Measurements from ENCODE around the gene CD48. TPM values are rescaled to one million over a fixed set of nuclear protein-coding genes. Genes with fewer than 3 reads are reported as not detected.

The CD48 gene
- total and polyA plus RNA-seq, 3 experiments from 2014 or later, result 224 to 250 (median 234) TPM

DNA sequence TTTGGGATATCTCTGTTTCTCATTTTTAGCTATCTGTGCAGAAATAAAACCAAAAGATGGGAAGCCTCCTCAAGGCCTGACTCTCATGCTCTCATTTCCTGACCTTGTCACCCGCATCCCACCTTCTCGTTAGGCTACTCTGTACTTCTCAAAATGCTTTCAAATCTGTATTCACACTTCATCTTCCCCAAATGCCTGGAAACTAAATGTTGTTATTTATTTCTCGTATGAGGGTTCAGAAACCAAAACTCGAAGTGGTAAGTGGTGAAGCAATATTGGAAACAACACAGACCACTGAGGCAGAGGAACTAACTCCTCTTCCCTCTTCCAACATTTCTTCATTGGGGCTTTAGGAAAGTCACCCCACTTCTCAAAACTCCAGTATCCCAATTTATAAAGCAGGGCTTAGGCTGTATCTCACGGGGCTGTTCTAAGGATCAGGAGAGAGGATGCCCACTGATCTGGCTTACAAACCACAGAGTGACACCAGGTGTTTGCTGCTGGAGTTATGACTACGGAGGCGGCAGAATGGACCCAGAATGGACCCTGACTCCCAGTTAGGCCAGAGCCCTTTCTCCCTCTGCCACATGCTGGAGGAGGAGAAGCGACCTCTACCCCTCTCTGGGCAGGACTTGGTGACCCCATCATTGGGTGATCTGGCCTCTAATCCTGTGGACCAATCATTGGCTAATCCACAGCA lies 31.0 kb upstream of the CD48 start:
- peak overlapping the region; percentile 89 to 98 (median 94) for H3K4me3 Mint-ChIP-seq
- H3K27ac ChIP-seq (ENCODE audit: low read depth, low read length), result peak overlapping the region; percentile 26
- POLR2A ChIA-PET, result interaction anchor here (1.3 kb wide), 1 partner anchor 13 kb away, joined by 3 read pairs; no protein-coding TSS in a partner anchor

DNA sequence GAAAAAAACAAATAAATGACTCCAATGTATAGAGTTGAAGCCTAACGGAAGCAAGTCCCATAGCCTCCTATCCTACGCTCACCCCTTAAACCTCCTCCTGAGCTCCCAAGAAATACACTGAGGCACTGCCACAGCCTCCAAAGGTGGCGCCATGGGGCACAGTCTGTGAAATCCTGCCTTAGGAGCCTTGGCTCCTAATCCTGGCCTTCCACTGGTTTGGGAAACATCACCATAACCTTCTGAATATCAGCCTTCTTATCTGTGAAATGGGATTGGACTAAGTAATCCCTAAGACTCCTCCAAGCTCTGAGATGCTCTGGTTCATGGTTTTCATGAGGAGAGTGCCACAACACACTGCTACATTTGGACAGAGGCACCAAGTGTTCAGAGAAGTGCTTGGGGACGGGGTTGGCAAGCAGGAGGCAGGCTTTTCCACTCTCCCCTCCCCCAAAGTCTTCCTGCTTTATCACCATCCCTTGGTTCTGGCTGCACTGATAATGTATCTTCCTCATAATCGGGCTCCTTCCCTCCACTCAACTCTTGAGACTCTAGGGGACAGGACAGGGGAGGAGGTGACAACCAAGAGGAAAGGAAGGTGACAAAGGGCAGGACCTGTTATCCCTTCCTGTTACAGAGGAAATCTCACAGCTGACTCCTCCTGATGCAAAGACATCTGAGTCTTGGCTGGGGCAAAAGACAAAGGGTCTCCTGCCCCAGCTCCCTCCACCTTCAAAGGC lies 30.2 kb upstream of the CD48 start:
- POLR2A ChIA-PET, result interaction anchor here (1.3 kb wide), 1 partner anchor 13 kb away, joined by 3 read pairs; no protein-coding TSS in a partner anchor
- Histone ChIP-seq H3K4me3 (ENCODE audit: low read length) (peak overlapping the region; percentile 52), H3K9me3 (ENCODE audit: low read length) (no peaks in the 10 kb centered on the region), H3K27ac (ENCODE audit: low read depth, low read length) (peak overlapping the region; percentile 26), H3K27me3 (ENCODE audit: insufficient read depth, low read length, poor library complexity, severe bottlenecking) (no peaks in the 10 kb centered on the region), H3K36me3 (ENCODE audit: insufficient read depth, low read length) (no peaks in the 10 kb centered on the region), H3K4me1 (ENCODE audit: insufficient read depth, low read length) (peaks cover 57% of the 10 kb centered on the region)
- Mint-ChIP-seq H3K9me3 (peaks cover 4 to 16% (median 12%) of the 10 kb centered on the region in 5 donors), H3K27me3 (no peaks in the 10 kb centered on the region), H3K4me1 (peaks cover 86 to 89% (median 86%) of the 10 kb centered on the region in 3 donors), H3K4me3 (peak overlapping the region; percentile 89 to 98 (median 94)), H3K36me3 (peaks cover 4 to 30% (median 4%) of the 10 kb centered on the region in 3 donors), H3K27ac (peak overlapping the region; percentile 86 to 98 (median 91))
- CTCF ChIA-PET, result interaction anchor here (1.1 to 8.4 kb wide), 5 partner anchors 14 to 61 kb away, joined by 3 to 66 read pairs (median 4); no protein-coding TSS in a partner anchor
- DNase-seq, result no peak

More for the DNA sequence above, 31.0 kb upstream of the CD48 start:
- H3K4me1 ChIP-seq (ENCODE audit: insufficient read depth, low read length), result peaks cover 62% of the 10 kb centered on the region
- CTCF ChIA-PET, result interaction anchor here (1.1 to 8.4 kb wide), 5 partner anchors 13 to 61 kb away, joined by 3 to 66 read pairs (median 4); no protein-coding TSS in a partner anchor
- H3K36me3 ChIP-seq (ENCODE audit: insufficient read depth, low read length), result no peaks in the 10 kb centered on the region
- no peaks in the 10 kb centered on the region for H3K27me3 ChIP-seq (ENCODE audit: insufficient read depth, low read length, poor library complexity, severe bottlenecking)
- no peak for DNase-seq
- H3K9me3 Mint-ChIP-seq, result peaks cover 4 to 8% (median 6%) of the 10 kb centered on the region in 5 donors
- H3K27me3 Mint-ChIP-seq, result no peaks in the 10 kb centered on the region
- peaks cover 91 to 97% (median 93%) of the 10 kb centered on the region in 3 donors for H3K4me1 Mint-ChIP-seq
- H3K9me3 ChIP-seq (ENCODE audit: low read length), result no peaks in the 10 kb centered on the region
- H3K27ac Mint-ChIP-seq, result peak overlapping the region; percentile 86 to 98 (median 91)
- H3K36me3 Mint-ChIP-seq, result peaks cover 0 to 27% (median 4%) of the 10 kb centered on the region in 3 donors
- H3K4me3 ChIP-seq (ENCODE audit: low read length), result peak overlapping the region; percentile 52

DNA sequence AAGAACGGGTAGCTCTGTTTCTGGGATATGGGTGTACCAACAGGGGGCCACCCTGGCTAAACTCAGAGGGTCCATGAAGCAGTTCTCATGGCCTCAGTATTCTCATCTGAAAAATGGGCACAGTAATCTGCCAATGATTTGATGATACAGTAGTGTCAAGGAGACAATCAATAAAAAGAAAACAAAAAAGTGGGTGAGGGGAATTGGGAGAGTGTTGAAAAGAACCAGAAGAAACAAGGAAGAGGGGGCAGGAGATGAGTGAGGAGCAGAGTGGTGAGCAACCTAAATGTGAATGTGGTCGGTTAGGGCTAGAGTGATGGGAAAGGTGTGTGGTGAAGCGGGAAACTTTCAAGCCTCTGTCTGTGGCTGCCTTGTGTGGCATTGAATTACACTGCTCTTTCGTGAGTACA lies 29.5 kb upstream of the CD48 start:
- no peaks in the 10 kb centered on the region for H3K27me3 Mint-ChIP-seq
- POLR2A ChIA-PET, result no interaction called here
- peaks cover 9 to 23% (median 19%) of the 10 kb centered on the region in 5 donors for H3K9me3 Mint-ChIP-seq
- no peaks in the 10 kb centered on the region for H3K27me3 ChIP-seq (ENCODE audit: insufficient read depth, low read length, poor library complexity, severe bottlenecking)
- peak overlapping the region; percentile 89 to 98 (median 94) for H3K4me3 Mint-ChIP-seq
- peak overlapping the region; percentile 52 for H3K4me3 ChIP-seq (ENCODE audit: low read length)
- peak overlapping the region; percentile 86 to 98 (median 90) for H3K27ac Mint-ChIP-seq
- H3K4me1 ChIP-seq (ENCODE audit: insufficient read depth, low read length), result peaks cover 50% of the 10 kb centered on the region
- no peak for DNase-seq
- CTCF ChIA-PET, result interaction anchor here (0.9 to 8.4 kb wide), 6 partner anchors 14 to 60 kb away, joined by 3 to 66 read pairs (median 4); no protein-coding TSS in a partner anchor
- H3K4me1 Mint-ChIP-seq, result peaks cover 80 to 82% (median 80%) of the 10 kb centered on the region in 3 donors
- H3K9me3 ChIP-seq (ENCODE audit: low read length), result no peaks in the 10 kb centered on the region
- H3K36me3 Mint-ChIP-seq, result peaks cover 2 to 33% (median 10%) of the 10 kb centered on the region in 3 donors
- no peaks in the 10 kb centered on the region for H3K36me3 ChIP-seq (ENCODE audit: insufficient read depth, low read length)
- peak overlapping the region; percentile 51 for H3K27ac ChIP-seq (ENCODE audit: low read depth, low read length)

- Histone ChIP-seq H3K4me3 (ENCODE audit: low read length) (peak overlapping the region; percentile 52), H3K27ac (ENCODE audit: low read depth, low read length) (peak overlapping the region; percentile 54), H3K9me3 (ENCODE audit: low read length) (no peaks in the 10 kb centered on the region), H3K27me3 (ENCODE audit: insufficient read depth, low read length, poor library complexity, severe bottlenecking) (no peaks in the 10 kb centered on the region), H3K4me1 (ENCODE audit: insufficient read depth, low read length) (peaks cover 43% of the 10 kb centered on the region), H3K36me3 (ENCODE audit: insufficient read depth, low read length) (no peaks in the 10 kb centered on the region)
- H3K9me3 Mint-ChIP-seq, result peaks cover 11 to 26% (median 24%) of the 10 kb centered on the region in 5 donors
- H3K4me1 Mint-ChIP-seq, result peaks cover 74 to 75% (median 74%) of the 10 kb centered on the region in 3 donors
- H3K4me3 Mint-ChIP-seq, result peak overlapping the region; percentile 89 to 98 (median 94)
- H3K36me3 Mint-ChIP-seq, result peaks cover 2 to 36% (median 16%) of the 10 kb centered on the region in 3 donors
- H3K27me3 Mint-ChIP-seq, result no peaks in the 10 kb centered on the region
- CTCF ChIA-PET, result interaction anchor here (1.3 to 8.4 kb wide), 4 partner anchors 13 to 29 kb away, joined by 3 to 66 read pairs (median 21); no protein-coding TSS in a partner anchor
- POLR2A ChIA-PET, result no interaction called here
- peak overlapping the region; percentile 86 to 98 (median 90) for H3K27ac Mint-ChIP-seq
- no peak for DNase-seq
Measured at GRCh38 chr1:160740133-160740688, 28.6 kb upstream of the CD48 start.

DNA sequence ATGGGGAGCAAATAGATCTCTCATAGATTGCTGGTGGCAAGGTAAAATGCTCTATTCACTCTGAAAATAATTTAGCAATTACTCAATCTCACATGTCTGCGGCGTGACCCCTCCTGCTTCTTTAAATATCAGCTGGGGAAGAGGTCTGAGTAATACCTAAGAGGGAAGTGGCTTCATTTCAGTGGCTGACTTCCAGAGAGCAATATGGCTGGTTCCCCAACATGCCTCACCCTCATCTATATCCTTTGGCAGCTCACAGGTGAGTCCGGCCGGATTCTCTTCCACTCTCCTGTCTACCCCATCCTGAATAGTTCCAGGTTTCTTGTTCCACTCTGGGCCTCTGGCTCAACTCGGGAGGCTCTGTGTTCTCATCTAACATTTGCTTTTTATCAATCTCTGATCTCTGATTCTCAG lies 27.5 kb upstream of the CD48 start, which contains the start of gene SLAMF7:
TSS of gene SLAMF7 (plus strand) at position 150 of the 414 bp plus-strand sequence. CDS start at position 205, 55 bp downstream.
- Histone ChIP-seq H3K4me1 (ENCODE audit: insufficient read depth, low read length) (peaks cover 37% of the 10 kb centered on the region), H3K9me3 (ENCODE audit: low read length) (no peaks in the 10 kb centered on the region), H3K4me3 (ENCODE audit: low read length) (peak within 1 kb of the TSS; percentile 63), H3K27me3 (ENCODE audit: insufficient read depth, low read length, poor library complexity, severe bottlenecking) (no peaks in the 10 kb centered on the region), H3K27ac (ENCODE audit: low read depth, low read length) (peak within 1 kb of the TSS; percentile 54), H3K36me3 (ENCODE audit: insufficient read depth, low read length) (no peaks in the 10 kb centered on the region)
- peak within 1 kb of the TSS; percentile 89 to 98 (median 94) for H3K4me3 Mint-ChIP-seq
- POLR2A ChIA-PET, result interaction anchor here (0.8 to 1.3 kb wide), 3 partner anchors 11 to 27 kb away, joined by 3 to 5 read pairs (median 4); no protein-coding TSS in a partner anchor
- H3K4me1 Mint-ChIP-seq, result peaks cover 69 to 73% (median 69%) of the 10 kb centered on the region in 3 donors
- peaks cover 2 to 38% (median 25%) of the 10 kb centered on the region in 3 donors for H3K36me3 Mint-ChIP-seq
- no peaks in the 10 kb centered on the region for H3K27me3 Mint-ChIP-seq
- CTCF ChIA-PET, result interaction anchor here (0.8 to 8.4 kb wide), 5 partner anchors 12 to 59 kb away, joined by 3 to 66 read pairs (median 13); no protein-coding TSS in a partner anchor
- peak within 1 kb of the TSS; percentile 88 to 98 (median 94) for H3K27ac Mint-ChIP-seq
- peaks cover 12 to 32% (median 26%) of the 10 kb centered on the region in 5 donors for H3K9me3 Mint-ChIP-seq
- DNase-seq, result peak in 4 of 5 donors; percentile 31 to 75 (median 46)

- Histone ChIP-seq H3K4me3 (ENCODE audit: low read length) (no peak overlapping the region), H3K4me1 (ENCODE audit: insufficient read depth, low read length) (peaks cover 37% of the 10 kb centered on the region), H3K27ac (ENCODE audit: low read depth, low read length) (no peak overlapping the region), H3K27me3 (ENCODE audit: insufficient read depth, low read length, poor library complexity, severe bottlenecking) (no peaks in the 10 kb centered on the region), H3K9me3 (ENCODE audit: low read length) (no peaks in the 10 kb centered on the region), H3K36me3 (ENCODE audit: insufficient read depth, low read length) (no peaks in the 10 kb centered on the region)
- Mint-ChIP-seq H3K27me3 (no peaks in the 10 kb centered on the region), H3K36me3 (peaks cover 2 to 37% (median 25%) of the 10 kb centered on the region in 3 donors), H3K9me3 (peaks cover 13 to 33% (median 26%) of the 10 kb centered on the region in 5 donors), H3K27ac (peak overlapping the region; percentile 49 to 97 (median 92)), H3K4me1 (peaks cover 69 to 73% (median 70%) of the 10 kb centered on the region in 3 donors), H3K4me3 (peak overlapping the region in 6 of 7 donors; percentile 89 to 98 (median 94))
- POLR2A ChIA-PET, result interaction anchor here (0.6 to 1.3 kb wide), 4 partner anchors 11 to 287 kb away, joined by 3 to 5 read pairs (median 4); no protein-coding TSS in a partner anchor
- CTCF ChIA-PET, result interaction anchor here (0.7 to 8.4 kb wide), 5 partner anchors 11 to 100 kb away, joined by 3 to 66 read pairs (median 13); no protein-coding TSS in a partner anchor
- DNase-seq, result no peak
Measured at GRCh38 chr1:160738271-160738670, 26.6 kb upstream of the CD48 start.

DNA sequence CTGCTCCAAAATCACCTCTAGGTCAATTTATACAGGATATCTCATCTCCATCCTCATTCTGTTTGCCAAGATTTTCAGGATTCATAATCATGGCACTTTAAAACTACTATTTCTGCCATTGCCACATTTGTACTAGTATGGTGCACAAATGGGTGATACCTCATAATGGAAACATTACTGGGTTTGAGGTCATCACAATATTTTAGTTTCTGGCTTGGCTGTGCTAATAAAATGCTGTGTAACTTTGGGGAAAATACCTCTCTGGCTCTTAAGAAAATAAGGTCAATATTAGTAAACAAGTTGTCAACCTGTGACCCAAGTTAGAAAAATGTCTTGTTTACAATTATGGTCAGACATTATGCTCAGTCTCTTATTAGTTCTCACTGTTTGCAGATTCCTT lies 22.7 kb upstream of the CD48 start:
- no peaks in the 10 kb centered on the region for H3K36me3 ChIP-seq (ENCODE audit: insufficient read depth, low read length)
- peaks cover 22% of the 10 kb centered on the region for H3K4me1 ChIP-seq (ENCODE audit: insufficient read depth, low read length)
- H3K9me3 Mint-ChIP-seq, result peaks cover 13 to 33% (median 26%) of the 10 kb centered on the region in 5 donors
- no peaks in the 10 kb centered on the region for H3K27me3 ChIP-seq (ENCODE audit: insufficient read depth, low read length, poor library complexity, severe bottlenecking)
- peaks cover 51 to 55% (median 55%) of the 10 kb centered on the region in 3 donors for H3K4me1 Mint-ChIP-seq
- H3K27ac ChIP-seq (ENCODE audit: low read depth, low read length), result no peak overlapping the region
- H3K27me3 Mint-ChIP-seq, result no peaks in the 10 kb centered on the region
- no peaks in the 10 kb centered on the region for H3K9me3 ChIP-seq (ENCODE audit: low read length)
- H3K4me3 Mint-ChIP-seq, result peak overlapping the region; percentile 29 to 80 (median 76)
- H3K4me3 ChIP-seq (ENCODE audit: low read length), result no peak overlapping the region
- peaks cover 0 to 34% (median 16%) of the 10 kb centered on the region in 3 donors for H3K36me3 Mint-ChIP-seq
- ChIA-PET CTCF (no interaction called here), POLR2A (interaction anchor here (0.7 kb wide), 1 partner anchor 22 kb away, joined by 3 read pairs; no protein-coding TSS in a partner anchor)
- peak overlapping the region; percentile 48 to 91 (median 73) for H3K27ac Mint-ChIP-seq
- DNase-seq, result no peak
